K562 (cell line): ENCODE results near the gene ZBTB32. TPM values are rescaled to one million over a fixed set of nuclear protein-coding genes. Genes with fewer than 3 reads are reported as not detected.
A peak's percentile ranks its signal among the peaks of the same experiment; 100 is the strongest.

Experiments used
- DACH1 ChIP-seq: fragments of 450-650 bp; IDR thresholded peaks from 2 replicates; pipeline ENCODE4 v1.6.1; 2018; ENCODE audit not compliant: partially characterized antibody
- ETV6 ChIP-seq, 3 experiments: fragments of 150-350 bp in 1 of 3; sonication (generic) in 1 of 3; formaldehyde crosslinking in 1 of 3; IDR thresholded peaks; 2 replicates each; pipeline versions ENCODE4 v1.6.1 to v1.8.0; 2014 to 2022; ENCODE audit warnings: borderline replicate concordance in 2 of 3, low read depth in 2 of 3, antibody characterized with exemption in 1 of 3, low read length in 1 of 3, mild to moderate bottlenecking in 1 of 3, missing genetic modification reagents in 1 of 3
- MTA2 ChIP-seq: fragments of 450-650 bp; IDR thresholded peaks from 2 replicates; pipeline ENCODE4 v1.6.1; 2016; ENCODE audit warnings: low read depth
- MXI1 ChIP-seq: IDR thresholded peaks from 2 replicates; pipeline ENCODE4 v1.6.1; 2011; ENCODE audit warnings: low read depth, mild to moderate bottlenecking, improper control_type of control experiment, low read length
- NFIX ChIP-seq: fragments of 250-450 bp; sonication (Bioruptor Pico); IDR thresholded peaks from 2 replicates; pipeline ENCODE4 v1.4.0; 2020; ENCODE audit warnings: low read depth, mild to moderate bottlenecking, moderate library complexity
- NRF1 ChIP-seq, 2 experiments: fragments of 450-650 bp; IDR thresholded peaks in 1 of 2; conservative IDR thresholded peaks in 1 of 2; 2 replicates each; pipeline ENCODE4 v1.6.1; 2014; ENCODE audit warnings: mild to moderate bottlenecking in 2 of 2
- POLR2H ChIP-seq: IDR thresholded peaks from 2 replicates; pipeline ENCODE4 v1.6.1; 2016; ENCODE audit warnings: missing genetic modification characterization, low read depth, mild to moderate bottlenecking, control low read depth, missing compliant biosample characterization, moderate library complexity
- SREBF2 ChIP-seq: sonication (generic); formaldehyde crosslinking; IDR thresholded peaks from 2 replicates; pipeline ENCODE4 v1.4.0; 2020; ENCODE audit warnings: mild to moderate bottlenecking, missing genetic modification reagents
- ZC3H11A ChIP-seq: IDR thresholded peaks from 2 replicates; pipeline ENCODE4 v1.6.1; 2012; ENCODE audit warnings: low read depth, low read length, improper control_type of control experiment
- ZNF12 ChIP-seq: sonication (generic); formaldehyde crosslinking; IDR thresholded peaks from 2 replicates; pipeline ENCODE4 v1.4.0; 2020; ENCODE audit warnings: mild to moderate bottlenecking, missing genetic modification reagents
- ZNF175 ChIP-seq: fragments of 200-800 bp; sonication (Bioruptor generic); IDR thresholded peaks from 2 replicates; pipeline ENCODE4 v1.6.1; 2016; ENCODE audit warnings: low read depth, mild to moderate bottlenecking, missing genetic modification characterization, missing compliant biosample characterization
- ZNF316 ChIP-seq: fragments of 450-650 bp; IDR thresholded peaks from 2 replicates; pipeline ENCODE4 v1.6.1; 2016
- ZNF778 ChIP-seq: fragments of 450-650 bp; formaldehyde crosslinking; IDR thresholded peaks from 2 replicates; pipeline ENCODE4 v1.4.0; 2020; ENCODE audit warnings: mild to moderate bottlenecking, moderate library complexity
- polyA plus RNA-seq, 8 experiments: library from polyadenylated mRNA; depleted of rRNA in 4 of 8; stranded (reverse) in 5 of 8; unstranded in 3 of 8; fragments of >200 nt; fragmentation: Nextera tagmentation in 2 of 8; fragmentation: Illumina TruSeq in 1 of 8; extraction: Ambion mirVana in 2 of 8; extraction: Trizol in 1 of 8; gene quantifications; 2 replicates each; pipeline versions ENCODE4 v1.2.1 to v1.2.3, GENCODE V29; 2011 to 2014; ENCODE audit warnings: inconsistent platforms in 1 of 8, missing spikeins in 1 of 8
- total RNA-seq, 7 experiments: library from RNA; depleted of rRNA in 6 of 7; stranded (reverse); fragments of >200 nt in 6 of 7; fragmentation: Illumina TruSeq in 2 of 7; extraction: Trizol in 2 of 7; gene quantifications; 2 replicates each; pipeline versions ENCODE4 v1.2.1 to v1.2.3, GENCODE V29; 2011 to 2021; ENCODE audit warnings: low replicate concordance in 1 of 7
- TF ChIP-seq, protein P1 (sequence below): fragments of 150-350 bp; conservative IDR thresholded peaks from 2 replicates; pipeline ENCODE4 v1.6.1; 2014; ENCODE audit warnings: low read length
- TF ChIP-seq, protein P2 (sequence below), 3 experiments: fragments of 200-800 bp in 1 of 3; fragments of 250-450 bp in 1 of 3; fragments of 450-650 bp in 1 of 3; sonication (Bioruptor Pico) in 1 of 3; sonication (Bioruptor generic) in 1 of 3; formaldehyde crosslinking in 1 of 3; IDR thresholded peaks; 2 replicates each; pipeline versions ENCODE4 v1.6.1 to v1.8.0; 2016 to 2022; ENCODE audit warnings: mild to moderate bottlenecking in 2 of 3, missing genetic modification characterization in 2 of 3, missing compliant biosample characterization in 1 of 3, moderate library complexity in 1 of 3
- TF ChIP-seq, protein P3 (sequence below): fragments of 450-650 bp; IDR thresholded peaks from 2 replicates; pipeline ENCODE4 v1.6.1; 2016; ENCODE audit warnings: missing biosample characterization, missing genetic modification characterization
- TF ChIP-seq, protein P4 (sequence below), 2 experiments: fragments of 450-650 bp; IDR thresholded peaks; 2 replicates each; pipeline ENCODE4 v1.6.1; 2016

ZBTB32 gene
- total and polyA plus RNA-seq, 9 of the 15 experiments (the other 6 are each of a cell fraction or from before 2014, with no cell fraction given) = 0.20 TPM; not detected in 8

DNA sequence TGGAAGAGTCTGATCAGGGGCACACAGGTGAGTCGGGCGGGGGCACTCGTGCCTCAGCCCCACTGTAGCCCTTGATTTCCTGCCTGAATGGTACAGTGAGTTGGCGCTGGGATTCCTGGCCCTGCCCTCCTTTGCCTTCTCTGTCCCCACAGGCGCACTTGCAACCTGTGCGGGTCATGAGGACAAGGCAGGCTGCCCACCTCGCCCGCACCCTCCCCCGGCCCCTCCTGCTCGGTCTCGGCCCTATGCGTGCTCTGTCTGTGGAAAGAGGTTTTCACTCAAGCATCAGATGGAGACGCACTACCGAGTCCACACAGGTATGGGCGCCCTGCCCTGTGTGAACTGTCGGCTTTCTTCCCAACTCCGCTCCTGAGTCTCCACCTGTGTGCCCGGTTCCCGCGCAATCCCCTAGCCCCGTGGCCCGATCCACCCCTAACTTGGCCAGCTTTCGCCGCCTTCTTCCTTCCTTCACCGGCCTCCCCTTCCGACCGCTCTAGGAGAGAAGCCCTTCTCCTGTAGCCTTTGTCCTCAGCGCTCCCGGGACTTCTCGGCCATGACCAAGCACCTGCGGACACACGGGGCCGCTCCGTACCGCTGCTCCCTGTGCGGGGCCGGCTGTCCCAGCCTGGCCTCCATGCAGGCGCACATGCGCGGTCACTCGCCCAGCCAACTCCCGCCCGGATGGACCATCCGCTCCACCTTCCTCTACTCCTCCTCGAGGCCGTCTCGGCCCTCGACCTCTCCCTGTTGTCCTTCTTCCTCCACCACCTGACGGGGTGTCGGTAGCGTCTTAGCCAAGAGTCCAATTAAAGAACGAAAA is 11.8 kb downstream of the ZBTB32 start (continued):
- TF ChIP-seq ZNF316 (no peak), ZNF778 (CRISPR knock-in tag) (no peak), DACH1 (no peak), ZNF12 (CRISPR knock-in tag) (no peak), MXI1 (no peak), POLR2H (tag) (no peak), SREBF2 (CRISPR knock-in tag) (no peak), ZNF175 (CRISPR knock-in tag) (0 out of 2 replicates have a peak, but pooled peaks have one; percentile 4), ETV6 (IDR thresholded peaks at IDR 0.05; ENCODE audit: borderline replicate concordance in 1 of 2, low read depth in 2 of 2, low read length in 1 of 2) (no peak), ETV6 (CRISPR knock-in tag; IDR thresholded peaks at IDR 0.05; ENCODE audit: borderline replicate concordance) (no peak), MTA2 (no peak), NFIX (CRISPR knock-in tag) (no peak), NRF1 (conservative IDR thresholded peaks at IDR 0.05 in 1 of 2, IDR thresholded peaks at IDR 0.05 in 1 of 2) (peak; percentile 86 to 89), ZC3H11A (no peak)
- TF ChIP-seq, protein P1, sequence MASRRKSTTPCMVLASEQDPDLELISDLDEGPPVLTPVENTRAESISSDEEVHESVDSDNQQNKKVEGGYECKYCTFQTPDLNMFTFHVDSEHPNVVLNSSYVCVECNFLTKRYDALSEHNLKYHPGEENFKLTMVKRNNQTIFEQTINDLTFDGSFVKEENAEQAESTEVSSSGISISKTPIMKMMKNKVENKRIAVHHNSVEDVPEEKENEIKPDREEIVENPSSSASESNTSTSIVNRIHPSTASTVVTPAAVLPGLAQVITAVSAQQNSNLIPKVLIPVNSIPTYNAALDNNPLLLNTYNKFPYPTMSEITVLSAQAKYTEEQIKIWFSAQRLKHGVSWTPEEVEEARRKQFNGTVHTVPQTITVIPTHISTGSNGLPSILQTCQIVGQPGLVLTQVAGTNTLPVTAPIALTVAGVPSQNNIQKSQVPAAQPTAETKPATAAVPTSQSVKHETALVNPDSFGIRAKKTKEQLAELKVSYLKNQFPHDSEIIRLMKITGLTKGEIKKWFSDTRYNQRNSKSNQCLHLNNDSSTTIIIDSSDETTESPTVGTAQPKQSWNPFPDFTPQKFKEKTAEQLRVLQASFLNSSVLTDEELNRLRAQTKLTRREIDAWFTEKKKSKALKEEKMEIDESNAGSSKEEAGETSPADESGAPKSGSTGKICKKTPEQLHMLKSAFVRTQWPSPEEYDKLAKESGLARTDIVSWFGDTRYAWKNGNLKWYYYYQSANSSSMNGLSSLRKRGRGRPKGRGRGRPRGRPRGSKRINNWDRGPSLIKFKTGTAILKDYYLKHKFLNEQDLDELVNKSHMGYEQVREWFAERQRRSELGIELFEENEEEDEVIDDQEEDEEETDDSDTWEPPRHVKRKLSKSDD = no peak
- TF ChIP-seq, protein P2, sequence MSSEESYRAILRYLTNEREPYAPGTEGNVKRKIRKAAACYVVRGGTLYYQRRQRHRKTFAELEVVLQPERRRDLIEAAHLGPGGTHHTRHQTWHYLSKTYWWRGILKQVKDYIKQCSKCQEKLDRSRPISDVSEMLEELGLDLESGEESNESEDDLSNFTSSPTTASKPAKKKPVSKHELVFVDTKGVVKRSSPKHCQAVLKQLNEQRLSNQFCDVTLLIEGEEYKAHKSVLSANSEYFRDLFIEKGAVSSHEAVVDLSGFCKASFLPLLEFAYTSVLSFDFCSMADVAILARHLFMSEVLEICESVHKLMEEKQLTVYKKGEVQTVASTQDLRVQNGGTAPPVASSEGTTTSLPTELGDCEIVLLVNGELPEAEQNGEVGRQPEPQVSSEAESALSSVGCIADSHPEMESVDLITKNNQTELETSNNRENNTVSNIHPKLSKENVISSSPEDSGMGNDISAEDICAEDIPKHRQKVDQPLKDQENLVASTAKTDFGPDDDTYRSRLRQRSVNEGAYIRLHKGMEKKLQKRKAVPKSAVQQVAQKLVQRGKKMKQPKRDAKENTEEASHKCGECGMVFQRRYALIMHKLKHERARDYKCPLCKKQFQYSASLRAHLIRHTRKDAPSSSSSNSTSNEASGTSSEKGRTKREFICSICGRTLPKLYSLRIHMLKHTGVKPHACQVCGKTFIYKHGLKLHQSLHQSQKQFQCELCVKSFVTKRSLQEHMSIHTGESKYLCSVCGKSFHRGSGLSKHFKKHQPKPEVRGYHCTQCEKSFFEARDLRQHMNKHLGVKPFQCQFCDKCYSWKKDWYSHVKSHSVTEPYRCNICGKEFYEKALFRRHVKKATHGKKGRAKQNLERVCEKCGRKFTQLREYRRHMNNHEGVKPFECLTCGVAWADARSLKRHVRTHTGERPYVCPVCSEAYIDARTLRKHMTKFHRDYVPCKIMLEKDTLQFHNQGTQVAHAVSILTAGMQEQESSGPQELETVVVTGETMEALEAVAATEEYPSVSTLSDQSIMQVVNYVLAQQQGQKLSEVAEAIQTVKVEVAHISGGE (CRISPR knock-in tag; IDR thresholded peaks at IDR 0.05) = no peak
- TF ChIP-seq, protein P3, sequence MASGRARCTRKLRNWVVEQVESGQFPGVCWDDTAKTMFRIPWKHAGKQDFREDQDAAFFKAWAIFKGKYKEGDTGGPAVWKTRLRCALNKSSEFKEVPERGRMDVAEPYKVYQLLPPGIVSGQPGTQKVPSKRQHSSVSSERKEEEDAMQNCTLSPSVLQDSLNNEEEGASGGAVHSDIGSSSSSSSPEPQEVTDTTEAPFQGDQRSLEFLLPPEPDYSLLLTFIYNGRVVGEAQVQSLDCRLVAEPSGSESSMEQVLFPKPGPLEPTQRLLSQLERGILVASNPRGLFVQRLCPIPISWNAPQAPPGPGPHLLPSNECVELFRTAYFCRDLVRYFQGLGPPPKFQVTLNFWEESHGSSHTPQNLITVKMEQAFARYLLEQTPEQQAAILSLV (tag) = no peak
- TF ChIP-seq, protein P4, sequence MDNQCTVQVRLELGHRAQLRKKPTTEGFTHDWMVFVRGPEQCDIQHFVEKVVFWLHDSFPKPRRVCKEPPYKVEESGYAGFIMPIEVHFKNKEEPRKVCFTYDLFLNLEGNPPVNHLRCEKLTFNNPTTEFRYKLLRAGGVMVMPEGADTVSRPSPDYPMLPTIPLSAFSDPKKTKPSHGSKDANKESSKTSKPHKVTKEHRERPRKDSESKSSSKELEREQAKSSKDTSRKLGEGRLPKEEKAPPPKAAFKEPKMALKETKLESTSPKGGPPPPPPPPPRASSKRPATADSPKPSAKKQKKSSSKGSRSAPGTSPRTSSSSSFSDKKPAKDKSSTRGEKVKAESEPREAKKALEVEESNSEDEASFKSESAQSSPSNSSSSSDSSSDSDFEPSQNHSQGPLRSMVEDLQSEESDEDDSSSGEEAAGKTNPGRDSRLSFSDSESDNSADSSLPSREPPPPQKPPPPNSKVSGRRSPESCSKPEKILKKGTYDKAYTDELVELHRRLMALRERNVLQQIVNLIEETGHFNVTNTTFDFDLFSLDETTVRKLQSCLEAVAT (IDR thresholded peaks at IDR 0.05) = no peak
